ENCODE measurements around the gene IRF1. TPM values are rescaled to one million over a fixed set of nuclear protein-coding genes. Genes with fewer than 3 reads are reported as not detected.

IRF1 gene
- total and polyA plus RNA-seq, 8 donors = 15.1 to 93.3 (median 19.5) TPM

GRCh38 chr5:132483101-132483500, 7.5 kb downstream of the IRF1 start:
- Histone ChIP-seq H3K36me3 (peaks cover 0 to 77% of the 10 kb centered on the region in 2 donors), H3K4me3 (no peak overlapping the region), H3K27me3 (no peaks in the 10 kb centered on the region), H3K4me1 (peaks cover 9 to 82% of the 10 kb centered on the region in 2 donors), H3K27ac (peak overlapping the region in 1 of 2 donors; percentile 18), H3K9me3 (no peaks in the 10 kb centered on the region)
- DNase-seq (no peak), ATAC-seq (no peak)
- intact Hi-C loops (cut with DNase I) = no loop called here
- no peak for TF ChIP-seq CTCF (IDR thresholded peaks at IDR 0.05)

GRCh38 chr5:132481596-132482211, 8.9 kb downstream of the IRF1 start:
- no peaks in the 10 kb centered on the region for H3K27me3 ChIP-seq
- H3K4me3 ChIP-seq = no peak overlapping the region
- H3K27ac ChIP-seq = peak overlapping the region in 1 of 2 donors; percentile 58
- H3K4me1 ChIP-seq = peaks cover 2 to 73% of the 10 kb centered on the region in 2 donors
- no peaks in the 10 kb centered on the region for H3K9me3 ChIP-seq
- no peak for TF ChIP-seq CTCF (IDR thresholded peaks at IDR 0.05)
- intact Hi-C loops (cut with DNase I) = no loop called here
- ATAC-seq (no peak), DNase-seq (no peak)
- H3K36me3 ChIP-seq = peaks cover 0 to 67% of the 10 kb centered on the region in 2 donors

- H3K27me3 ChIP-seq = no peaks in the 10 kb centered on the region
- no peaks in the 10 kb centered on the region for H3K9me3 ChIP-seq
- peak overlapping the region in 1 of 2 donors; percentile 58 for H3K27ac ChIP-seq
- intact Hi-C loops (cut with DNase I) = no loop called here
- ATAC-seq (no peak), DNase-seq (no peak)
- TF ChIP-seq CTCF (IDR thresholded peaks at IDR 0.05) = no peak
- H3K4me1 ChIP-seq = peaks cover 0 to 70% of the 10 kb centered on the region in 2 donors
- H3K4me3 ChIP-seq = no peak overlapping the region
- peaks cover 0 to 61% of the 10 kb centered on the region in 2 donors for H3K36me3 ChIP-seq
Measured at GRCh38 chr5:132480893-132481595, 9.5 kb downstream of the IRF1 start.

GRCh38 chr5:132480546-132480892, 10.1 kb downstream of the IRF1 start:
- intact Hi-C loops (cut with DNase I) = no loop called here
- TF ChIP-seq CTCF (IDR thresholded peaks at IDR 0.05) = no peak
- Histone ChIP-seq H3K36me3 (peaks cover 0 to 55% of the 10 kb centered on the region in 2 donors), H3K4me3 (no peak overlapping the region), H3K9me3 (no peaks in the 10 kb centered on the region), H3K27me3 (no peaks in the 10 kb centered on the region), H3K27ac (peak overlapping the region in 1 of 2 donors; percentile 58), H3K4me1 (peaks cover 3 to 70% of the 10 kb centered on the region in 2 donors)
- no peak for DNase-seq
- ATAC-seq = no peak

- no peak overlapping the region for H3K27ac ChIP-seq
- peaks cover 4 to 70% of the 10 kb centered on the region in 2 donors for H3K4me1 ChIP-seq
- intact Hi-C loops (cut with DNase I) = no loop called here
Measured at GRCh38 chr5:132480042-132480441, 10.5 kb downstream of the IRF1 start.

More at GRCh38 chr5:132480042-132480441, 10.5 kb downstream of the IRF1 start:
- H3K36me3 ChIP-seq = peaks cover 0 to 51% of the 10 kb centered on the region in 2 donors
- H3K27me3 ChIP-seq = no peaks in the 10 kb centered on the region
- TF ChIP-seq CTCF (IDR thresholded peaks at IDR 0.05) = no peak
- no peaks in the 10 kb centered on the region for H3K9me3 ChIP-seq
- no peak overlapping the region for H3K4me3 ChIP-seq
- no peak for DNase-seq
- ATAC-seq = no peak
